Heart left ventricle (tissue), 13 donors: Measurements from ENCODE around the gene PCDHB10.

Experiments used
- CTCF ChIP-seq, 12 donors: fragments of 200-600 bp; sonication (generic) in 4 of 12; IDR thresholded peaks; one replicate each; pipeline versions ENCODE4 v1.5.0 to v1.8.0; 2018 to 2022; ENCODE audit warnings: antibody characterized with exemption in 12 of 12, mild to moderate bottlenecking in 5 of 12
- POLR2A ChIP-seq, 2 donors: fragments of 450-650 bp; IDR thresholded peaks; one replicate each; pipeline ENCODE4 v1.6.1; 2017; ENCODE audit warnings: antibody characterized with exemption in 2 of 2, mild to moderate bottlenecking in 2 of 2, moderate library complexity in 2 of 2
- donor health status: ischemic (EF 13 %, LVEDD 7.1; RV severe dilation, severe dysfunction).
- donor health status: DM: no; HTN: yes; CAD: no.
- donor health status: DM: no; HTN: no; CAD: no.
- donor health status: ischemic (EF 25% LVEDD 6.9; RV normal size, moderate dysfunction).
- donor health status: ischemic (EF 25% LVEDD 5.7; RV mildly dilated, moderate dysfunction).
- donor health status: ischemic (EF 35%, LVEDD 5.7; RV mildly dilated, moderate dysfunction).
- donor health status: nonischemic (EF 11% LVEDD 7.7; RV severe dilation, severe dysfunction).
- donor health status: DM: yes; HTN: yes; CAD: no.
- donor health status: PGD.
- donor health status: ischemic (EF 29% LVEDD 5.4; RV normal size, mild dysfunction).
- donor health status: nonischemic (EF 23%, LVEDD 6.1; RV moderate dilation, normal function).

GRCh38 chr5:141223112-141223783, 31.1 kb downstream of the PCDHB10 start, which contains the start of gene PCDHB14:
- peak in 6 of 12 donors; percentile 17 to 41 (median 30) for TF ChIP-seq CTCF (IDR thresholded peaks at IDR 0.05)
- no peak for TF ChIP-seq POLR2A (IDR thresholded peaks at IDR 0.05)
